Activated naive CD4-positive, alpha-beta T cell treated with anti-CD3 and anti-CD28 coated beads, Interleukin-2, amount 50 U/mL, for 24 hours (primary cell): Measurements from ENCODE around the gene PCK2.

Experiments used
- H3K27ac Mint-ChIP-seq: one replicate; pipeline ENCODE4 v1.8.0; 2021; ENCODE audit warnings: mild to moderate bottlenecking, mixed read lengths
- H3K27me3 Mint-ChIP-seq: one replicate; pipeline ENCODE4 v1.8.0; 2021; ENCODE audit warnings: mixed read lengths
- H3K36me3 Mint-ChIP-seq: one replicate; pipeline ENCODE4 v1.8.0; 2021; ENCODE audit warnings: mixed read lengths
- H3K4me1 Mint-ChIP-seq: one replicate; pipeline ENCODE4 v1.8.0; 2021; ENCODE audit warnings: mixed read lengths
- H3K4me3 Mint-ChIP-seq: one replicate; pipeline ENCODE4 v1.8.0; 2021; ENCODE audit warnings: mild to moderate bottlenecking, mixed read lengths
- H3K9me3 Mint-ChIP-seq: one replicate; pipeline ENCODE4 v1.8.0; 2021; ENCODE audit warnings: mixed read lengths

Gene PCK2

GRCh38 chr14:24069411-24069735 lies 24.7 kb upstream of the PCK2 start:
- Mint-ChIP-seq H3K4me3 (no peak overlapping the region), H3K9me3 (no peaks in the 10 kb centered on the region), H3K27me3 (no peaks in the 10 kb centered on the region), H3K27ac (no peak overlapping the region), H3K36me3 (no peaks in the 10 kb centered on the region), H3K4me1 (peaks cover 6% of the 10 kb centered on the region)

- Mint-ChIP-seq H3K9me3 (no peaks in the 10 kb centered on the region), H3K36me3 (no peaks in the 10 kb centered on the region), H3K4me3 (no peak overlapping the region), H3K27me3 (no peaks in the 10 kb centered on the region), H3K4me1 (peaks cover 6% of the 10 kb centered on the region), H3K27ac (no peak overlapping the region)
Measured at GRCh38 chr14:24070285-24071143, 23.6 kb upstream of the PCK2 start.

- Mint-ChIP-seq H3K27ac (no peak within 1 kb of the TSS), H3K4me3 (no peak within 1 kb of the TSS), H3K9me3 (no peaks in the 10 kb centered on the region), H3K4me1 (peaks cover 6% of the 10 kb centered on the region), H3K36me3 (no peaks in the 10 kb centered on the region), H3K27me3 (no peaks in the 10 kb centered on the region)
Measured at GRCh38 chr14:24071144-24071697, 22.9 kb upstream of the PCK2 start, which contains the start of gene CPNE6. Gene CPNE6 (plus strand): TSS chr14:24071562. CDS start chr14:24072937, 1,375 bp downstream.

- Mint-ChIP-seq H3K9me3 (no peaks in the 10 kb centered on the region), H3K36me3 (no peaks in the 10 kb centered on the region), H3K27ac (no peak overlapping the region), H3K27me3 (no peaks in the 10 kb centered on the region), H3K4me3 (no peak overlapping the region), H3K4me1 (peaks cover 6% of the 10 kb centered on the region)
Measured at GRCh38 chr14:24071836-24072430, 22.2 kb upstream of the PCK2 start.

GRCh38 chr14:24072436-24072835 lies 21.7 kb upstream of the PCK2 start:
- Mint-ChIP-seq H3K4me3 (no peak overlapping the region), H3K27ac (no peak overlapping the region), H3K36me3 (no peaks in the 10 kb centered on the region), H3K4me1 (peaks cover 6% of the 10 kb centered on the region), H3K27me3 (no peaks in the 10 kb centered on the region), H3K9me3 (no peaks in the 10 kb centered on the region)

GRCh38 chr14:24072881-24073877 lies 20.9 kb upstream of the PCK2 start:
- no peaks in the 10 kb centered on the region for H3K36me3 Mint-ChIP-seq

GRCh38 chr14:24074625-24075484 lies 19.3 kb upstream of the PCK2 start:
- Mint-ChIP-seq H3K27ac (no peak overlapping the region), H3K9me3 (no peaks in the 10 kb centered on the region), H3K27me3 (no peaks in the 10 kb centered on the region), H3K4me1 (peaks cover 7% of the 10 kb centered on the region), H3K4me3 (no peak overlapping the region), H3K36me3 (no peaks in the 10 kb centered on the region)

More at GRCh38 chr14:24072881-24073877, 20.9 kb upstream of the PCK2 start:
- H3K4me3 Mint-ChIP-seq = no peak overlapping the region
- H3K27ac Mint-ChIP-seq = no peak overlapping the region
- H3K27me3 Mint-ChIP-seq = no peaks in the 10 kb centered on the region
- no peaks in the 10 kb centered on the region for H3K9me3 Mint-ChIP-seq
- peaks cover 6% of the 10 kb centered on the region for H3K4me1 Mint-ChIP-seq

GRCh38 chr14:24075485-24076301 lies 18.4 kb upstream of the PCK2 start:
- Mint-ChIP-seq H3K27ac (no peak overlapping the region), H3K36me3 (no peaks in the 10 kb centered on the region)

GRCh38 chr14:24076302-24076601 lies 17.9 kb upstream of the PCK2 start:
- no peaks in the 10 kb centered on the region for H3K9me3 Mint-ChIP-seq
- no peaks in the 10 kb centered on the region for H3K36me3 Mint-ChIP-seq
- no peaks in the 10 kb centered on the region for H3K27me3 Mint-ChIP-seq
- no peak overlapping the region for H3K4me3 Mint-ChIP-seq
- H3K27ac Mint-ChIP-seq = no peak overlapping the region
- peaks cover 13% of the 10 kb centered on the region for H3K4me1 Mint-ChIP-seq

More at GRCh38 chr14:24075485-24076301, 18.4 kb upstream of the PCK2 start:
- no peak overlapping the region for H3K4me3 Mint-ChIP-seq
- H3K27me3 Mint-ChIP-seq = no peaks in the 10 kb centered on the region
- H3K9me3 Mint-ChIP-seq = no peaks in the 10 kb centered on the region
- H3K4me1 Mint-ChIP-seq = peaks cover 15% of the 10 kb centered on the region

- H3K4me3 Mint-ChIP-seq = no peak overlapping the region
- H3K9me3 Mint-ChIP-seq = no peaks in the 10 kb centered on the region
- no peaks in the 10 kb centered on the region for H3K27me3 Mint-ChIP-seq
- H3K36me3 Mint-ChIP-seq = no peaks in the 10 kb centered on the region
- H3K27ac Mint-ChIP-seq = peak overlapping the region; percentile 52
- H3K4me1 Mint-ChIP-seq = peaks cover 16% of the 10 kb centered on the region
Measured at GRCh38 chr14:24077086-24077485, 17.0 kb upstream of the PCK2 start.

GRCh38 chr14:24078146-24078545 lies 16.0 kb upstream of the PCK2 start:
- Mint-ChIP-seq H3K36me3 (no peaks in the 10 kb centered on the region), H3K4me3 (no peak overlapping the region), H3K4me1 (peaks cover 19% of the 10 kb centered on the region), H3K27ac (no peak overlapping the region), H3K9me3 (no peaks in the 10 kb centered on the region), H3K27me3 (no peaks in the 10 kb centered on the region)

GRCh38 chr14:24079491-24080141 lies 14.5 kb upstream of the PCK2 start:
- H3K4me3 Mint-ChIP-seq = no peak overlapping the region
- H3K9me3 Mint-ChIP-seq = no peaks in the 10 kb centered on the region
- H3K4me1 Mint-ChIP-seq = peaks cover 19% of the 10 kb centered on the region
- no peaks in the 10 kb centered on the region for H3K27me3 Mint-ChIP-seq
- no peak overlapping the region for H3K27ac Mint-ChIP-seq
- H3K36me3 Mint-ChIP-seq = no peaks in the 10 kb centered on the region

GRCh38 chr14:24080142-24080530 lies 14.0 kb upstream of the PCK2 start:
- no peaks in the 10 kb centered on the region for H3K9me3 Mint-ChIP-seq
- no peaks in the 10 kb centered on the region for H3K27me3 Mint-ChIP-seq
- no peaks in the 10 kb centered on the region for H3K36me3 Mint-ChIP-seq
- no peak overlapping the region for H3K4me3 Mint-ChIP-seq
- peaks cover 19% of the 10 kb centered on the region for H3K4me1 Mint-ChIP-seq
- no peak overlapping the region for H3K27ac Mint-ChIP-seq
